C1 segment of cervical spinal cord (tissue), 14 donors: ENCODE results near the gene NEMF.
"Not testable (repeated sequence)": the region's sequence is repeated elsewhere in the genome, so short reads cannot be mapped to it uniquely, and the experiment has no call there.

Experiments
- DNase-seq, 14 donors: peaks; one replicate each; lab custom pipeline; 2025; lab: John Stamatoyannopoulos, UW

NEMF gene

DNA sequence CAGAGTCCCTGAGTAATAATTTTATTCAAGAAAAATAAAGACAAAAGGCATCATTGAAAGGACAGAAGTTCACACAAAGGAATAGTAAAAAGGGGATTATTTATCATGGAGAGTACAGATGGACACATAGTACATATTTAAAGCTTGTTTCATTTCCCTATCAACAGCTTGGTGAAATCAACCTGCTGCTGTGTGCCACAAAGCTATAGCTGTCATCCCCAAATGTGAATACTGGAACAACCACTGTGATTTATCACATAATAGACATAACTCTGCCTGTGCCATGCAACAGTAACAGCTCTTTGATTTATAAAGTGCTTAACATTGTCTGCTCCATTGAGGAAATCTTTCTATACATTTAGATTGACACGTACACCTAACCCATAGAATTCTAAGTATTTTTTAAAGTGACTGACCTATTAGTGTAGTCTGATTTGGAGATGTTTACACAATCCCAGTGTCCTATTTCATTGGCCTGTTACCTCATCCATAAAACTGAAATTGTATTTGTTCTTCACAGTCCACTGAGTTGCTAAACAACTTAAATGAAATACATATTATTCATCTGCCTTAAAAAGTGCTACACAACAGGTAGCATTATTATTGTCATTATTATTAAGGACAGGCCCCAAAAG, 3.3 kb downstream of the NEMF start:
- no peak for DNase-seq

DNA sequence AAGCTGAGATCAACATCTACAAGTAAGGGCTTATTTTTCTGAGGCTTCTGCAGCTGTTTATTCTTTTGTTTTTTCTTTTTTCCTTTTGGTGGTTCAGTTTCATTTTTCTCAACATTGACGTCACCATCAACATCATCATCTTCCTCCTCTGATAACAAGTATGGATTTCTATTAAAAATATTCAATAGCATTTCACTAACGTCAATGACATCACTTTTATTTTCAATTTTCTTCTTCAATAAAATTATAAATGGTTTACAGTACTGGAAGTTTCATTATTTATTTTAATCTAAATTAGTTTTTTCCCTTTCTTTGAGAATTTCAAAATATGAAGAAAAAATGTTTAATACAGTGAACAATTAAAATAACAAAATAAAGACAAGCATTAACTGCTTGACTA, 23.9 kb downstream of the NEMF start:
- DNase-seq, result no peak

DNA sequence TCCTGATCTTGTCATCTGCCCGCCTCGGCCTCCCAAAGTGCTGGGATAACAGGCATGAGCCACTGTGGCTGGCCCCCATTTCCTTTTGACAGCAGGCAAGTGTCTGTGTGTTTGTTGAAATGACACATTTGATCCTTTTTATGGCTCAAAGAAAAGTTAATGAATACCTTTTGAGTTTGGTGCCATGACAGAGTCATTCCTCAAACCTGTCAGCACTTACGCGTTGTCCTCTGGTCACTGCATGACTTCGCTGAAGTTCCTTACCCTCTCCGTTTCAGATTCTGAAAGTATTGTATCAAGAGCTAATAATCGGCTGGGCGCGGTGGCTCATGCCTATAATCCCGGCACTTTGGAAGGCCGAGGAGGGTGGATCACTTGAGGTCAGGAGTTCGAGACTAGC, 32.4 kb downstream of the NEMF start:
- DNase-seq, result no peak

DNA sequence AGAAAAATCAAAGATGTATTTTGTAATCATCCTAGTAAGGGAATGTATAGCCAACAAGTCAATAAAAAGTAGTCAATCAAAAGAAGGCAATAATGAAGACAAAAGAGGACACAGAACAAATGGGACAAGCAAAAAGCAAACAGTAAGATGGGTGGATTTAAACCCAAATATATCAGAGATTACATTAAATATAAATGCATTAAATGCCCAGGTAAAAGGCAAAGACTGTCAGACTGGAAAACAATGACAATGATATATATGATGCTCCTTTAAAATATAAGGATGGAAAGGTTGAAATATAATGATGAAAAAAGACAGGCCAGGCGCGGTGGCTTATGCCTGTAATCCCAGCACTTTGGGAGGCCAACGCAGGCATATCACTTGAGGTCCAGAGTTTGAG, 35.7 kb downstream of the NEMF start:
- no peak for DNase-seq

DNA sequence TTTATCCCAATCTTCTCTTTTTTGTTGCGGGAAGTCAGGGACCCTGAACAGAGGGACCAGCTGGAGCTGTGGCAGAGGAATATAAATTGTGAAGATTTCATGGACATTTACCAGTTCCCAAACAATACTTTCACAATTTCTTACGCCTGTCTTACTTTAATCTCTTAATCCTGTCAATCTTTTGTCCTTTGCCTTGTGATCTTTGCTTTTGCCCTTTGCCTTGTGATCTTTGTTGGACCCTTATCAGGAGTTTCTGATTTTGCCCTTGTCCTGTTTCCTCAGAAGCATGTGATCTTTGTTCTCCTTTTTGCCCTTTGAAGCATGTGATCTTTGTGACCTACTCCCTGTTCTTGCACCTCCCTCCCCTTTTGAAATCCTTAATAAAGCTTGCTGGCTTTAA, 36.5 kb downstream of the NEMF start:
- DNase-seq, result not testable (repeated sequence)

DNA sequence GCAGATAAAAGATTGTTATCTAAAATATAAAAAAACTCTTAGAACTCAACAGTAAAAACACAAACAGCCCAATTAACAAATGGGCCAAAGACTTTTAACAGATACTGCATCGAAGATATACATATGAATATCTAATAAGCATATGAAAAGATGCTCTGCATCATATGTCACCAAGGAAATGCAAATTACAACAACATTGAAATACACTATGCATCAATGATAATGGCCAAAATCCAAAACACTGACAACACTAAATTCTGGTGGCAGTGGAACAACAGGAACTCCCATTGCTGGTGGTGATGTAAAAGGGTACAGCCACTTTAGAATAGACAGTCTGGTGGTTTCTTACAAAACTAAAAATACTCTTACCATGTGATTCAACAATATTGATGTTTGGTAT, 43.8 kb downstream of the NEMF start:
- no peak for DNase-seq

DNA sequence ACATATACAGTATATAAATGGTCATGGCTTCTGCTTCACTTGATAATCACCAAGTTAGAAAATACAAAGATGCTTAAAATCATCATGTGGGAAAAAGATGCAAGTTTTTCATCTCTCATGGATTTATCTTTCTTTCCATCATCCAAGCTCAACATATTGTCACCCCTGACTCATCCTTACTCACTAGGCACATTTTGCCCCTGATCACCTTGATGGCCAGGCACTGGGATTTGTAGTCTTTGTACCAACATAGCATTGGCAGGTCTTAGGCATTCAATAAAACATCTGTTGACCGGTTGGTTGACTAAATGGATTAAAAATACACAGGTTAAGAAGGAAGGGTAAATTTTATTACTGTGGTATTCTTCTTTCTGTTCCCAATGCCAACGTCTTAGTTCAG, 56.6 kb downstream of the NEMF start:
- DNase-seq, result no peak

DNA sequence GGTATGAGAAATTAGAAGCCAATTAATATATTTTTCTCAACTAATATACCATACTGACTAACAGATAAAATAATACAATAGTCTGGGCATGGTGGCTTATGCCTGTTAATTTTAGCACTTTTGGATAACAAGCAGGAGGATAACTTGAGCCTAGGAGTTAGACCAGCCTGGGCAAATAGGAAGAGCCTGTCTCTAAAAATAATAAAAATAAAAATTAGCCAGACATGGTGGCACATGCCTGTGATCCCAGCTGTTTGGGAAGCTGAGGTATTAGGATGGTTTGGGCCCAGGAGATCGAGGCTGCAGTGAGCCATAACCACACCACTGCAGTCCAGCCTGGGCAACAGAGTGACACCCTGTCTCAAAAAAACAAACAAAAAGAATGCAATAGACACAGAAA, 60.0 kb downstream of the NEMF start:
- DNase-seq, result no peak

DNA sequence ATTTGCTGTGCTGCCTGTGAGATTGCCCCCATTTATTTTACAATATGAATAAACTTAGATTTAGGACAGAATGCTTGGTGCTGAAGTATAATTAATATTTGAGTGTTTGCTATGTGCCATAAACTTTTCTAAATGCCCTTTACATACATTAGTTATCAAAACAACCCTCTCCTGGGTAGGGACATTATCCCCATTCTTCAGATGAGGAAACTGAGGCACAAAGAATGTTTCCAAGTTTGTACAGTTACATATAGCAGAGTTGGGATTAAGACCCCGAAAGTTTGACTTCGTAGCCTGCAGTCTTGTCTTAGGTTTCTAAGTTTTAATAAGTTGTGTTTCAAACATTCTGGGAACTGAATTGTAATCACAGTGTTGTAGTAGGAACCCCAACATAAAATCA, 66.3 kb downstream of the NEMF start:
- no peak for DNase-seq

DNA sequence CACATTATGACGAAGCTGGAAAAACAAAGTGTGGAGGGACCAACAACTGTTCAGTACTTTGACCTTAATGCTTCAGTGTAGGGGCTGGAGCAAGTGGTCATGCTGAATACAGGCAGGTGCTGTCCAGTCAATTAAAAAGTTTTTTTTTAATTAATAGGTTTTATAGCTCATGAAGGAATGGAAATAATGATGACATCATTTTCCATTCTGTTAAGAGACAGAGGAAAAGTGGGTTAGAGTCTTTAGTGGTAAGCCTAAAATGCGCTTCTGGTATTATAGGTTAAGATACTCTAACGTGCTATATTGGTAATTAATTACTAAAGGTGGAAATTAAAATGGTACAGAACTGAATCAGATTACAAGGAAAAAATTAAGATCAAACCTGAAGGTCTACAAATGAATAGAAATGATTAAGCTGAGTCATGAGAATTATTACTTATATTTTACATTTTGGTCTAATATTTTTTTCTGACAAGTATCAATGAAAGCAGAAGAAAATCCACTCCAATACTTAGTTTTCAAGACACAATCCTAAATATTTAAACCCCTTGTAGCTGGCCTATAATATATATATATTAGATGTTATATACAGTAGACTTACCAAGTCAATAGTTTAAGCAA, 69.1 kb downstream of the NEMF start:
- DNase-seq, result no peak

DNA sequence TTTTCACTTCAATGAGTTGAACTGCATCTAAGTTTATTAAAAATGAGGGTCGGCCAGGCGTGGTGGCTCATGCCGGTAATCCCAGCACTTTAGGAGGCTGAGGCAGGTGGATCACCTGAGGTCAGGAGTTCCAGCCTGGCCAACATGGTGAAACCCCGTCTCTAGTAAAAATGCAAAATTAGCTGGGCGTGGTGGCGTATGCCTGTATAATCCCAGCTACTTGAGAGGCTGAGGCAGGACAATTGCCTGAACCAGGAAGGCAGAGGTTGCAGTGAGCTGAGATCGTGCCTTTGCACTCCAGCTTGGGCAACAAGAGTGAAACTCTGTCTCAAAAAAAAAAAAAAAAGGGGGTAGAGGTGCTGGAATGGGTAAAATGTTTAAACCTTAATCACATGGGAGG, 71.5 kb downstream of the NEMF start:
- DNase-seq, result not testable (repeated sequence)

DNA sequence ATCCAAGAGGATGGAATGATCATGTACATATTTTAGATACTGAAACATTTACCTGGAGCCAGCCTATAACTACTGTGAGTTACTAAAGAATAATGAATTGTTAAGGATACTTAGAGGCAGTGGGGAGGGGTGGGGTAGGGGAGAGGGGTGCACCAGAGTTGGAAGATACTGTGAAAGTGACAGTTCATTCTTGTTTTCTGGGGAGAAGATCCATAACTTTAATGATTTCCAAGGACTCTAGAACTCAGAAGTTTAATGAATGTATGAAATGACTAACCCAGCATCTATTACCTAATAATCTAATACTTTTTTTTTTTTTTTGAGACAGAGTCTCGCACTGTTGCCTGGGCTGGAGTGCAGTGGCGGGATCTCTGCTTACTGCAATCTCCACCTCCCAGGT, 74.2 kb downstream of the NEMF start:
- no peak for DNase-seq

DNA sequence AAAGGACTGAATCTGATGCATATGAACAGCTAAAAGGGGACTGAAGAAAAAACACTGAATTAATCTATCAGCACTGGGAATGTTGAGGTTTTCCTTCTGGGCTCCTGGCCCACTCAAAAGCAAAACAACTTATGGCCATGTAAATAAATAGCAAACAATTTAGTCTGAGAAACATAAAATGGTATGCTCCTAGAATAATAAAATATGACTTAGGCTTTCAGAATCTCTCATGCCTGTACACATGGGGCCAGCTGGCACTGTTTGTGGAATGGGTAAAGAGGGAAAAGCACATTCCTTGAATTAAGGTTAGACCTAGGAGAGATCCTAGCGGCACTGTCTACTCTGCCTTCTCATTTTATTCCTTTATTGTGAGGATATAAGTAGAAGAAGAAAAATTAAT, 78.5 kb downstream of the NEMF start:
- no peak for DNase-seq

DNA sequence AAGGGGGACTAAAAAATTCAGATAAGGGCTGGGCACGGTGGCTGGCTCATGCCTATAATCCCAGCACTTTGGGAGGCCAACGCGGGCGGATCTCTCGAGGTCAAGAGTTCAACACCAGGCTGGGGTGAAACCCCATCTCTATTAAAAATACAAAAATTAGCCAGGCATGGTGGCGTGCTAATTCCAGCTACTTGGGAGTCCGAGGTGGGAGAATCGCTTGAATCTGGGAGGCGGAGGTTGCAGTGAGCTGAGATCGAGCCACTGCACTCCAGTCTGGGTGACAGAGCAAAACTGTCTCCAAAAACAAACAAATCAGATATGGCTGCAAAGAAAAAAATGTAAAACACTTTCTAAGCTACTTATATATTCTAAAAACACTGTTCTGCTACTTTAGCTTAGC, 80.9 kb downstream of the NEMF start:
- DNase-seq, result not testable (repeated sequence)

DNA sequence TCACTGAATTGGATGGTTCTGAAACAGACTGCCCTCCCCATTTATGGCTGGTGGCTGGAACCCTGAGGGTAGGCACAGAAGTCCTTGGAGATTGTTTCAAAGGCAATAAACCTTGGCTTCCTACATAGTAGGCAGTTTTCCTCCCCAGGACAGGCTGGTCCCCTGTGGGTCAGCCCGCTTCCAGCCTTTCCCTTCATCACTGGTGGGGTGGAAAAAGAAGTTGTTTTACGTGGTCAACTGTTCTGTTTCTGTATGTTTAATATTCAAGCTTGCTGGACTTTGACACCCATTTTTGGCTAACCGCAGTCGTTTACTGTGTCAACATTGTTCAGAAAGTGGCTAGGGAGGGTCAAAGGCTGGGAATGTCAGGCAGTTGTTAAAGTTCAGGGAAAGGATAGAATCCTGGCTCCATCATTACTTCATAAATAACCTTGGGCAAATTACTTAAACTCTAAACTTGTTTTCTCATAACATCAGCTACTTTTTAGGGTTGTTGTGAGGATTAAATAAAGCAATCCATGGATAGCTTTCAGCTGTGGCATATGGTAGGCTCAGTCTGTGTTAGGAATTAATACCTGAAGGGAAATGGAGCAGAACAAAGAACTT, 82.3 kb downstream of the NEMF start:
- DNase-seq, result no peak

DNA sequence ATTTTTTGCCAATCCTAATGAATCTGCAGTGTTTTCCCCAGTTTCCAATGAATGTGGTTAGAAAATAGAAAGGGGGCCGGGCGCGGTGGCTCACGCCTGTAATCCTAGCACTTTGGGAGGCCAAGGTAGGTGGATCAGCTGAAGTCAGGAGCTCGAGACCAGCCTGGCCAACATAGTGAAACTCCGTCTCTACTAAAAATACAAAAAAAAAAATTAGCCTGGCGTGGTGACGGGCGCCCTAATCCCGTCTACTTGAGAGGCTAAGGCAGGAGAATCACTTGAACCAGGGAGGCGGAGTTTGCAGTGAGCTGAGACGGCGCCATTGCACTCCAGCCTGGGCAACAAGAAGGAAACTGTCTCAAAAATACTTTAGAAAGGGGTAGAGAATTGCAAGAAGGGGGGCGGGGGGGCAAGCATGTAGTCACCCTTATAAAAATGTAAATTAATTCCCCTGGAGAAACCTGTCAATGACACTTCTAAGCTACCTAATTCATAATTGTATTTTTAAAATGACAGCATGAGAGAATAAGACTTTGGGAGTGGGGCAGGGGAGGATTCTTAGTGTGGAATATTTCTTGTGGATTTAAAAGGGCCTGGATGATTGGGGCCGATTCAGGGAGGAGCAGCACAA, 82.9 kb downstream of the NEMF start:
- no peak for DNase-seq

DNA sequence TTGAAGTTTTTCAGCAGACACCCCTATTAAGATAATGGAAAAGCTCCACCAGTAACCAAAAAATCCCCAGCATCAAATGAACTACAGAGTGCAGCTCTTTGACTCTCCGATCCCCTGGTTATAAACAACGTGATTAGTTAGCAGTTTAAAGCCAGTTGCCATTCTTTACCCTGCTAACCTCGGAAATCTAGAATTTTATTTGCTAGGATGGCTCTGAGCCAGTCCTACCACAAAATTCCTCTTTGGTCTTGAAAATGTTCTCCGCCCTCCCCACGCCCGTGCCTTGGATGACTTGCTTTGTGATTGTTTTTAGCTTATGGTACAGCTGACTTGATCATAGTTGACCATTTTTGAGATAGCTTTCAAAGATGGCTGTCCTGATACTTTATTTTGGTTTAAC, 83.4 kb downstream of the NEMF start:
- DNase-seq, result peak in 2 of 14 donors; percentile 6

DNA sequence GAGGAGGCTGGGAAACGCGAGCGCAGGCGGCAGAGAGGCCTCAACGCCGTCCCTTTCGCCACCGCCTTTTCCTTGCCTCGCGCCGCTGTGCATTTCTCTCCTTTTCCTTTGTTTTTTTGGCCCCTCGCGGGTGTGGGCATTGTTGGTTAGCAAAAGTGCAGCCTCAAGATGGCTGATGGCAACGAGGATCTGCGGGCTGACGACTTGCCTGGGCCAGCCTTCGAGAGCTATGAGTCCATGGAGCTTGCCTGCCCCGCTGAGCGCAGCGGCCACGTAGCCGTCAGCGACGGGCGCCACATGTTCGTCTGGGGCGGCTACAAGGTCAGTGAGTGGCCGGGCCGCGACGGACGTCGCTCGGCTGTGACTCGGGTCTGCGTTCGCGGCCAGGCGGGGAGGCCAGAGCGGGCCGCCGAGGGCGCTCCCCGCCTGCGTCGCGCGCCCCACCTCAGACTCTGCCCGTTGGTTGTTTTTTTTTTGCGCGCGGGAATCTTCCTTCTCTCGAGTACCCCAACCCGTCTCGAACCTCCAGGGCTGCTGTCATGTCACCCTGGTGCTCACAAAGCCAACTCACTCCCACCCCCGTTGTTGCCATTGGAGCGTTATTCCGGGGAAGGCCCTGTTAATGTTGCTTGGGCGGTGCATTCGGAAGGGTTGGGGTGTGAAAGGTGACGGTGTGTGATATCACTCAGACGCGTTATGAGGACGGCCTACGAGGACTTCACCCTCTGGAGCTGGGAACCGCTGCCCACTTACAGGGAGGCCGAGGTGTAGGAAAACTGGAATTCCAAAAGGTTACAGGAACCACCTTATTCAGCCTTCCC, 84.1 kb downstream of the NEMF start:
- peak in 13 of 14 donors; percentile 12 to 77 (median 55) for DNase-seq

DNA sequence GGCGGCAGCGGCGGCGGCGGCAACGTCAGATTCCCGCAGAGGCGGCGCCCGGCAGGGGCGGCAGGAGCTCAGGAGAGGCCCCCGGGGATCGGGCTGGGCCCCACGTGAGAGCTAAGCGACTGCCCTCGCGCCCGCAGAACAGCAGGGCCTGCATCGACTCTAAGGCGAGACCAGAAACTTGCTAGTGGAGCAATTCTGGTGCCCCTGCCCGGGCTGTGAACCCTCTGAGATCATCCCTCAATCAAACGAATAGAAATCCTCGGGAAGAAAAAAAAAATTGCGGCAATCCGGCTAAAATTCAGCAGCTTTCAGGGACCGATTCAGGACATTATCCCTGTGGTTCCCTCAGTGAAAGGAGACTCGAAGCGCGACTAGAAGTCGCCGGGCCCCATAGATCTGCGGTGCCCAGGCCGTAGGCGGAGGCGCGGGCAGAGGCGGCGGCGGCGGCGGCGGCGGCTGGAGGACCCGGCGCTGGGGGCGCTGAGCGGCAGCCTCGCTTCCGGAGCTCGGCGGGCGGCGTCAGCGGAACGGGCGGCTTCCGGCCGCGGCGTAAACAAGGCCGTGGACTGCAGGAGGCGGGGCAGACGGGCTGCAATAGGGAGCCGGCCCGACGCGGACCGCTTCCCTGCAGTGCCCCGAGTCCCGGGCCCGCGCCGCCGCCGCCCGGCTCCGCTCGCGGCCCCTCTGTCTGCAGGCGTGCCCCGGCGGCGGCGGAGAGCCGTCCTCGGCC, 84.9 kb downstream of the NEMF start, which contains the start of gene KLHDC2:
Gene KLHDC2, plus strand, starts transcription at position 583 of the 730 bp plus-strand sequence. CDS start 316 bp downstream, outside the sequence.
- peak in 13 of 14 donors; percentile 39 to 89 (median 78) for DNase-seq

DNA sequence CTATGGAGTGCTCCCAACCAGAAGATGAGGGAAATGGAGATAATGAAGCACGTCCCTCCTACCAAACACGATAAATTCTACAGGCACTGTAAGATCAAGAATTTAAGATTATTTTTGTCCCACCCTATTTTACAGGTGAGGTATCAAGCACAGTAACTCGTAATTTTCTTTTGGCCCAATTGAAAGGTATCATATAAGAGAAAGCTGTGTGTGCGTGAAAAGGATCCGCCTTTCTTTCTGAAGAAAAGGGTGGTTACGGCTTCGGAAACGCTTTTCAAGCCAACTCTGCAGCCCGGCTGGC, 85.4 kb downstream of the NEMF start:
- no peak for DNase-seq

DNA sequence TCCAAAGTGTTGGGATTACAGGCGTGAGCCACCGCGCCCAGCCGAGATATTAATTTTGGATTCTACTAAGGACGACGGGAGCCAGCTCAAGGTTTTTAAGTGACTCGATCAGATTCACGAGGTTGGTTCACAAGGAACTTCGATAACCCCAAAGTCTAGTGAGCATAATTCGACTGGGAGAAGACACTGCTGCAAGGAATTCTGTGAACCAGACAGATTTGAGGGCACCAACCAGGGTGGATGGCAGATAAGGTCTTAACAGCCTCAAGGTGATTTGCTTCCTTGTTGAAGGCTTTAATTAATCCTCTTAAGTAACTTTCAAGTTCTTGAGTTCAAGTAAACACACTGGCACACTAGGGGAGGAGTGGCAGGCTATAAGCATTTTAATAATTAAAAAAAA, 85.7 kb downstream of the NEMF start:
- peak in 1 of 14 donors; percentile 32 for DNase-seq
